ENCODE measurements around the gene UBA5.

Gene UBA5

DNA sequence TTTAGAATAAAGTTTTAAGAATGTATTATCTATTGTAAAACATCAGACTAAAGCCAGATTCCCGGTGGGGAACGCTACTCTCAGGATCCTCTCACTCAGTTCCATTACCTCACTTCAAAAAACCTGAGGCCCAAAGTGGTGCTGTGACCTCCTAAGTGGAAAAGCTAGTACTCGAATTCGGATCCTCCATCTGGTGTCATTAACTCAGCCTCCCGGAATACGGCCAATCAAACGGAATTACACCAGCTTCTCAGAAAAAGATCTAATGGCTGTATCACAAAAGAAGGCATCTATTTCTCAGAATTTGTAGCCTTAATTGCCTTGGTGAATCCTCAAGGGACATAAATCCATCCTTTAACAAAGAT is 1.1 kb upstream of the UBA5 start:
- TF ChIP-seq EGR1 (IDR thresholded peaks at IDR 0.05) = no peak
- TF ChIP-seq TEAD4 (IDR thresholded peaks at IDR 0.05) = no peak
- TF ChIP-seq USF1 (IDR thresholded peaks at IDR 0.05) = no peak
- TF ChIP-seq, protein P1, sequence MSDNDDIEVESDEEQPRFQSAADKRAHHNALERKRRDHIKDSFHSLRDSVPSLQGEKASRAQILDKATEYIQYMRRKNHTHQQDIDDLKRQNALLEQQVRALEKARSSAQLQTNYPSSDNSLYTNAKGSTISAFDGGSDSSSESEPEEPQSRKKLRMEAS (IDR thresholded peaks at IDR 0.05) = no peak
- TF ChIP-seq YY1 (IDR thresholded peaks at IDR 0.05; ENCODE audit: low read depth) = no peak
- TF ChIP-seq CREB1 (IDR thresholded peaks at IDR 0.05; ENCODE audit: low read depth) = no peak
- no peak for TF ChIP-seq RAD21 (IDR thresholded peaks at IDR 0.05; ENCODE audit: low read depth)
- no peak for TF ChIP-seq EP300 (IDR thresholded peaks at IDR 0.05; ENCODE audit: borderline replicate concordance)
- no peak for TF ChIP-seq TAF1 (IDR thresholded peaks at IDR 0.05; ENCODE audit: low read depth)
- TF ChIP-seq ZBTB7A (IDR thresholded peaks at IDR 0.05; ENCODE audit: low read depth) = no peak
- TF ChIP-seq FOXM1 (IDR thresholded peaks at IDR 0.05; ENCODE audit: borderline replicate concordance, low read depth) = no peak
- TF ChIP-seq TCF12 (IDR thresholded peaks at IDR 0.05; ENCODE audit: low read depth) = no peak

DNA sequence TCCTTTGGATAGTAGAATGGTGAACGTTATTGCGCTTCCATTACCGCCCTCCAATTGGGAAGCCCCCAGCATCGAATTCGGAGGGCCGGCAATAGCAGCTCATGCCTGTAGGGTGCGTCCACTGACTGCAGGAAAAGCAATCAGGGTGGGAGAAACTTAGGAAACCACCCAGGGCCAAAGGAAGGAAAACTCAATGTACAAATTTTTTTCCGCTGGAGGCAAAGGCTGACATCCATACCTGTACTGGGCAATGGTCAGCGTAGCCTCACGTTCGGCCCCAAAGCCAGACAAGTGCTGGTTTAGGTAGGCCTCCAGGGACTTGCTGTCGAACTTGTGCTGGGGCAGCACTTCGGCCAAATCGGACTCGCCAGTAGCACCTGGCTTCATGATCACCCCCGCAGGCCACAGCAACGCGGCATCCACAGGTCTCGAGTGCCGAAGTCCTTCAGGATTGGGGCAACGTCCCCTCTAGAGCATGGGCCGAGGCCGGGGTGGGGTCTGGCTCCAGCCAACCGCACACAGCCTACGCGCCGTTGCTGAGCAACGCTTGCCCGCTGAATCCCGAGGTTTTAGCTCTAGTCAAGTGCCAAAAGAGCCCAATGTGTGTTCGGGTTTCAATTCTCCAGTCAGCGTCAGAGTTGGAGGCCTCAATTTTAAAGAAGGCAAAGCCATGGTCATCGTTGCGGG is 621 bp upstream of the UBA5 start, which contains the start of gene ACAD11:
TSS of gene ACAD11 (minus strand) at position 445 of the 687 bp plus-strand sequence. CDS start at position 387, 58 bp downstream.
- TF ChIP-seq, protein P1 (IDR thresholded peaks at IDR 0.05) = peak; percentile 56
- TF ChIP-seq RAD21 (IDR thresholded peaks at IDR 0.05; ENCODE audit: low read depth) (peak; percentile 32; the same call in 1 of the 2 replicates), YY1 (IDR thresholded peaks at IDR 0.05; ENCODE audit: low read depth) (no peak), REST (IDR thresholded peaks at IDR 0.05; ENCODE audit: low read depth) (no peak), EGR1 (IDR thresholded peaks at IDR 0.05) (no peak), TAF1 (IDR thresholded peaks at IDR 0.05; ENCODE audit: low read depth) (no peak), FOXM1 (IDR thresholded peaks at IDR 0.05; ENCODE audit: borderline replicate concordance, low read depth) (no peak), ZBTB7A (IDR thresholded peaks at IDR 0.05; ENCODE audit: low read depth) (0 out of 2 replicates have a peak, but pooled peaks have one; percentile 43)

DNA sequence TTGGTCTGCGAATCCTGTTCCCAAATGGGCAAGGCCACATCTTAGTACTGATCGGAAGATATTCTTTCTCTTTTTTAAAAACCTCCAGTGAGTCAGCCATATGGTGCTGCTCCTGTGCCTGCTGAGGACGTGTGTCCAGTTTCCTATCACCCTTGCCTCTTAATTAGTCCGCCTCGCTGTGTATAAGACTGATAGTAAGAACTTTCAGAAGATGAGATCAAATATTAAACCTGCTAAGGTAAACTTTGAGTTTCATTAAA is 612 bp downstream of the UBA5 start:
- no peak for TF ChIP-seq EP300 (IDR thresholded peaks at IDR 0.05; ENCODE audit: borderline replicate concordance)
- TF ChIP-seq CREB1 (IDR thresholded peaks at IDR 0.05; ENCODE audit: low read depth) = no peak
- TF ChIP-seq ZBTB7A (IDR thresholded peaks at IDR 0.05; ENCODE audit: low read depth) = no peak
- no peak for TF ChIP-seq RAD21 (IDR thresholded peaks at IDR 0.05; ENCODE audit: low read depth)
- no peak for TF ChIP-seq TAF1 (IDR thresholded peaks at IDR 0.05; ENCODE audit: low read depth)
- no peak for TF ChIP-seq CEBPB (IDR thresholded peaks at IDR 0.05)
- TF ChIP-seq REST (IDR thresholded peaks at IDR 0.05; ENCODE audit: low read depth) = no peak
- TF ChIP-seq YY1 (IDR thresholded peaks at IDR 0.05; ENCODE audit: low read depth) = no peak
- TF ChIP-seq, protein P1 (IDR thresholded peaks at IDR 0.05) = no peak

DNA sequence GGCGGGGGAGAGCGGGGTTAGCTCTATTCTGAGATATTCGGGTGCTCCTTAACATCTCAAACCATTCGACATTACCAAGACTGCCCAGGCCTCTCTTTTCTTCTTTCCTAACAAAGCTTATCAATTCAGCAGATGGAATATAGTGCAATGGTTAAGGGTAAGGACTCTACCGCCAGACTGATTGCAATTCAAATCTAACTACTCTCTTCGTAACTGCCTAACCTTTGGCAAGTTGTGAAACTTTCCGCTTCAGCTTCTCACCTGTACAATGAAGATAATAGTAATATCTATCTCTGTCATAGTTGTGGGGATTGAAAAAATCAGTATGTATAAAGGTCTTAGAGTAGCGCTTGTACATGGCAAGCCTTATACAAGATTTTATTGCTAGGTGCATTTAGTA is 972 bp downstream of the UBA5 start:
- TF ChIP-seq CEBPB (IDR thresholded peaks at IDR 0.05) = no peak
- no peak for TF ChIP-seq RAD21 (IDR thresholded peaks at IDR 0.05; ENCODE audit: low read depth)
- no peak for TF ChIP-seq YY1 (IDR thresholded peaks at IDR 0.05; ENCODE audit: low read depth)
- no peak for TF ChIP-seq EGR1 (IDR thresholded peaks at IDR 0.05)
- TF ChIP-seq NFIC (IDR thresholded peaks at IDR 0.05) = no peak
- no peak for TF ChIP-seq TCF12 (IDR thresholded peaks at IDR 0.05; ENCODE audit: low read depth)
- TF ChIP-seq REST (IDR thresholded peaks at IDR 0.05; ENCODE audit: low read depth) = no peak
- no peak for TF ChIP-seq EP300 (IDR thresholded peaks at IDR 0.05; ENCODE audit: borderline replicate concordance)
- TF ChIP-seq ZBTB7A (IDR thresholded peaks at IDR 0.05; ENCODE audit: low read depth) = no peak
- TF ChIP-seq TEAD4 (IDR thresholded peaks at IDR 0.05) = no peak
- TF ChIP-seq, protein P1 (IDR thresholded peaks at IDR 0.05) = no peak
- no peak for TF ChIP-seq TAF1 (IDR thresholded peaks at IDR 0.05; ENCODE audit: low read depth)
- TF ChIP-seq FOXM1 (IDR thresholded peaks at IDR 0.05; ENCODE audit: borderline replicate concordance, low read depth) = no peak
- TF ChIP-seq USF1 (IDR thresholded peaks at IDR 0.05) = no peak
- no peak for TF ChIP-seq CREB1 (IDR thresholded peaks at IDR 0.05; ENCODE audit: low read depth)
